Urothelium cell line (cell line): Measurements from ENCODE around the gene CTNND2.
"Not testable (repeated sequence)": the region's sequence is repeated elsewhere in the genome, so short reads cannot be mapped to it uniquely, and the experiment has no call there.

Experiments
- DNase-seq: peaks from one replicate; pipeline ENCODE4 v3.0.0; 2011; ENCODE audit warnings: low spot score, mixed read lengths
- FAIRE-seq: peaks from 2 replicates; lab custom pipeline; 2011; peaks lifted over from hg19 to GRCh38; lab: Jason Lieb, UNC

The CTNND2 gene

DNA sequence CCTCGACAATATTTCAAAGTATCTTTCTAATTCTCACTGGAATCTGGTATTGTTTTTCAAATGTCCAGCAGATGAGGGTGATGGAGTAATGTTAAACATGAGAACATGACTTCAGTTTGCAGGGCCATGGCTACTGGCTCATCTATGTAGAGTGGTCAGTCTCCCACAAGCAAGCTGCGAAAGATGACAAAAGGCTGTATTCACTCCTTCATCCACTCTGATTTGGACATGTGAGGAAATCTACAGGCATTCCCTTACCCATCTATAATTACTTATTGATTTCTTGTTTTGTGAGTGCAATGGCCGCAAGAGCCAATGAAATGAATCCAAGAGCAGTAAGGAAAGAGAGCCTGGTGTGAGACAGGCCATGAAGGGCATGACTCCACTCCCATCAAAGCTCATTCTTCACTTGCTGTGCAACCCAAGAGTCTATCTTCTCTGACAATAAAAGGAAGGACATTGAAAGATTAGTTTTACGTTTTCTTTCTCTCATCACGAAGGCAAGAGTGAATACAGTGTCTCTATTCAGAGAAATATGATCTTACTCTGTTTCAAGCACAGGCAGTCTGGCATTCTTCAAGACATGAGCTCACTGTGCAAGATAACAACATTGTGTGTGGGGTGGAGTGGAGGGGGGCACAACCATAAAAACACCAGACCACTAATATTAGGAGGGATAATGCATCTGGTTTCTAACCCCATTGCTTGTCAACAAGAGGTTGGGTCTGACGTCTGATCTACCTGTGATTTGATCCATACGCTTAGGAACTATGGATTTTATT is 893.6 kb downstream of the CTNND2 start:
- no peak for DNase-seq
- peak; percentile 32 for FAIRE-seq

DNA sequence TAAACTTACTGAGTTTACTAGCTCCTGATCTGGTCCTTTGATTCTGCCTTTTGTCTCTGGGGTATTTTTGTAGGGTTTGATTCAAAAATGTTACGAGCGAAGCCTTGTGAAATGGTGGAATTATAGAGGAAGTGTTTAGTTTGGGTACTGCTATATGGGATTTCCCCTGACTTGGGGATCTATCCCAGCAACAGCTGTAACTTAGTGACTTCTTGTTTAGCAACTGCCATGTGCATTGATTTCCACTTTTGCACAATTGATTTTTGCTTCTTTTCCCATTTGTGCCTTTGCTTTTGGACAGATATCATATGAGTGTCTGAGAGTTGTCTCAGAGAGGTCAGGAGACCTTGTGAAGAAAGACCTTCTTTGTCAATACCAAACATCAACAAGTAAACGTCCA is 894.7 kb downstream of the CTNND2 start:
- no peak for DNase-seq
- FAIRE-seq, result no peak

DNA sequence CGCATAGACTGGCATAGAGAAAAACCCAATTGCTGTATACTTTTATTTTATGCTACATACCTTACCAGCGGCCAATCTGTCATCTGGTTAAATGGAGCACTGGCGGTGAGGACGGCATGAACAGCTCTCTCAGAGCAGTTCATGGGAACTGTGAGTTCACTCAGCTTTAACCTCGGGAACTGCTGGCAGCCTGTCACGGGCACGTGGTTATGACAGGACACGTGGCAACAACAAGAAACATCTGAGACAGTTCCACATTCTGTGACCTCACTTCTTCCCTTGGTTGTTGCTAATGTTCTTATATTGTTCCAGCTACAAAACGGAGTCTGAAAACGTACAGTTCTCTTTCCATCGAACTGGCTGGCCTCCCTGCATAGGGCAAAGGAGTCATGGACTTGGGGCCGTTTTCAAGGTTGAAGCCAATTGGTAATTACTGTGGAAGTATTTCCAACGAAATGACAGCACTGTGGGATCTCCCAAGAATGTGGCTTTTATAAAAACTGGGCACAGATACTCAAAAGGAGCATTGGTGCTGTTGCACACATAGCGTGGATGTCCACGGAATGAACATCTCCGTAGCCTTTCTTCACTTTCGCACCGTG is 896.9 kb downstream of the CTNND2 start:
- FAIRE-seq (no peak), DNase-seq (no peak)

DNA sequence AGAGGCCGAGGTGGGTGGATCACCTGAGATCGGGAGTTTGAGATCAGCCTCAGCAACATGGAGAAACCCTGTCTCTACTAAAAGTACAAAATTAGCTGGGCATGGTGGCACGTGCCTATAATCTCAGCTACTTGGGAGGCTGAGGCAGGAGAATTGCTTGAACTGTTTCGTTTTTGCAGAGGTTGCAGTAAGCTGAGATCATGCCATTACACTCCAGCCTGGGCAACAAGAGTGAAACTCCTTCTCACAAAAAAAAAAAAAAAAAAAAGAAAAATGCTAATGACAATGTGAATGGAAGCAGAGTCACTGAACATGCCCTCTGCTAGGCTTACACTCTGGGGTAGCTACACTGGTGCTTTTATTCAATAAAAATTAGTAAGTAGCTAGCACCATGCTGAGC is 899.7 kb downstream of the CTNND2 start:
- not testable (repeated sequence) for DNase-seq, FAIRE-seq

DNA sequence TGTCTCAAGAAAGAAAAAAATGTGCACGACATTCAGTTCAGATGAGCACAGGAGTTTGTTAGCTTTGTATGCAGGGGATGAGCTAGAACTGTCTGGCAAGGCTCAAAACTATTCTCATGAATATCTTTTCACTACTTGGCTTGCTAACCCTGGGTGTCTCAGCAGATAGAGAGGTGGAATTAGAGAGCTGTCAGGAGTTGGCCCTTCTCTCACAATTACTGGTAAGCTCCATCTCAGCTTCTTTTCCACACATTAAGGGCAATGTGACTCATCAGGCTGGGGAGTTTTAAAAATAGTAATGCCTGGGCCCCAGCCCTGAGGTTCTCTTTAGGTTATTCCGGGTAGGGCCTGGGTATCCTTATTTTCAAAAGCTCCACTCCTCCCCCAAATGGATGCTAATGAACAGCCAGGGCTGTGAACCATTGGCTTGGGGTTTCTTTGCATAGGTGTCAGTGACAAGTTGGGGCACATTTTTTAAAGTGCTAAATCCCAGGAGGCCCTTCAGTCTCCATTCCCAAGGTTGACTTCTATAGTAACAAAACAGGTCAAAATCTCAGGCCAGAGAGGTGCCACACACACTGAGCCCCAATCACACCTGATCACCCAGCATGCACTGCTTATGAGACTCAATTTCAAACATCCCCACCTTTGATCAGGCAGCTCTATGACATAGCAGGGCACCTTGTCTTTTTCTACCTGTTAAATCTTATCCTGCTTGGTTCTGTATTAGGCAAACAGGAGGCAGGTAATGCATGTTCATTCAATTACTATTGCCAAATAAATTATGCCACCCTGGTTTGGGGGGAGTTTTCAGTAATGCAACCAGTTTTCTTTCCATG is 903.5 kb downstream of the CTNND2 start:
- DNase-seq, result no peak
- no peak for FAIRE-seq

DNA sequence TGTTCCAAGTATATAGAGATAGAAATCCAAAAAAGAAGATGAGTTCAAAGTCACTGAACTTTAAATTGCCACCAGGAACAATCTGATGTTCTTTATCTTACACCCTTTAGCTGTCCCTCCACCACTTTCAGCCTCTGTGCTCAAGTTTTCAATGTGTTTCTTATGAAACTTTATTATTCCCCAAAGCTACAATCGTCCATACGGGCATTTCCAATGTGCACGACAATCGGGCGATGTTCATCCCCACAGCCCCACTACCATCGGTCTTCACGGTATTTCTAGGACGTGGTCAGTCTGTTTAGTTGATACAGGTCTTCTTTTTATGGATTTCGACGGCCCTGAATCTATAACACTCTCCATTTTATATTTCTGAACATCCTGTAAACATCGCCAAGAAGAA is 904.5 kb downstream of the CTNND2 start:
- FAIRE-seq (no peak), DNase-seq (no peak)

DNA sequence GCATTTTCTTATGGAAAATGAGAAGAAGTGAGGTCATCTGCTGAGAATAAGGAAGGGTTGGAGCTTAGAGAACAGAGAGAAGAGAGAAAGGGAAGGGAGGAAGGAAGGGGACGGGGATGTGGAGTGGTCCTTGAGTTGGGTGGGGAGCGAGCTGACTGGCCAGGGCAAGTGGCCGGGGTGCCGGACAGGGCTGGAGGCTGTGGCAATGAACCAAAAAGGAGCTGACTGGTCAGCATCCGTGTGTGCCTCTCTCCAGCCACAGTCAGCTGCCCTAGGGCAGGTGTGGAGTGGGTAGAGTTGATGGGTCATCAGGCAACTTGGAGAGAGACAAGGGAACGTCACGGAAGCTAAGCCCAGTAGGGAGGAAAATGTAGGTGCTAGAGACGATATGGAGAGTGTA is 908.4 kb downstream of the CTNND2 start:
- peak; percentile 46 for FAIRE-seq
- no peak for DNase-seq

DNA sequence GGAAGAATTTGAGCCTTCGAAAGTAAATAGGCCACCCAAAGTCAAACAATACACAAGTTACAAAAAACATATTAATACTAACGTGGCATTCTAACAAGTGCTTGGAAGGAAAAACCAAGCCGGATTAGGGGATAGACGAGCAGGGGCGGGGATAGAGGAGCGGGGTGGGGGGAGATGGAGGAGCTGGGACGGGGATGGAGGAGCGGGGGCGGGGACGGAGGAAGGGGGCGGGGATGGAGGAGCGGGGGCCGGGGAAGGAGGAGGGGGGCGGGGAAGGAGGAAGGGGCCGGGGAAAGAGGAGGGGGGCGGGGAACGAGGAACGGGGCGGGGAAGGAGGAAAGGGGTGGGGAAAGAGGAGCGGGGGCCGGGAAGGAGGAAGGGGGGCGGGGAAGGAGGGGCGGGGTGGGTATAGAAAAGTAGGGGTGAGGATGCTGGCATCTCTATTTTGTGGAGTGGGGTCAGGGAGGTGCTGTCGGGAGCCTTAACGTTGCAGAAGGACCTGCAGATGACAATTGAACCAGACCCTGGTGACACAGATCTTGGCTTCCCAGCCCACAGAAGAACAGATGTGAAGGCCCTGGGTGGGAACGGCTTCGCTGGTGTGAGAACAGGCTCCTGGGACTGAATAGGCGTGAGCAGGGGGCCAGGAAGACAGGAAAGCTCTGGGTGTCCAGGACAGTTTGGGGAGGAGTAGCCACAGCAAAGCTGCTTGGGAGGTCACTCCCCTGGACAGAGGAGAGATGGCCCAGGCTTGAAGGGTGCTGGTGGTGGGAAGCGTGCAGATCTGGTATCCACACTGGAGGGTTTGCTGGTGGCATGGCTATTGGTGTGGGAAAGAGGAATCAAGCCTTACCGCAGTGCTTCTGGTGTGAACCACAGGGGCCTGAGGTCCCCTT is 909.9 kb downstream of the CTNND2 start:
- DNase-seq, result no peak
- FAIRE-seq, result no peak

DNA sequence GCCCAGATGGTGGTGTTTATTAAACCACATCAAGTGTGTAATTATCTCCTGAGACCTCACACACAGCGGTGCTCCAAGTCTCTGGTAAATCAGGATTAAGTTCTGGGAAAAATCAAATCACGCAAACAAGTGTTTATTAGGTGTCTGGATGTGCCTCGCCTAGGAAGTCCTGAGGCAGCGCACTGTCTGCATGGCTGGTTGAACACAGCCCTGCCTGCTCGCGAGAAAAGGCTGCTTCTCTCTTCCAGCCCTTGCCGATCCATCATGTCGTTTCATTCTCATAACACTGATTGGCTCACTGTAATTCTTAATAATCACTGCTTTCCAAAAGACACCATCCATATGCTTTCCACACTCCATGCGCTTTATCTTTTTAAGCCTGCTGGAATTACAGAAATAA is 913.6 kb downstream of the CTNND2 start:
- DNase-seq, result no peak
- no peak for FAIRE-seq

DNA sequence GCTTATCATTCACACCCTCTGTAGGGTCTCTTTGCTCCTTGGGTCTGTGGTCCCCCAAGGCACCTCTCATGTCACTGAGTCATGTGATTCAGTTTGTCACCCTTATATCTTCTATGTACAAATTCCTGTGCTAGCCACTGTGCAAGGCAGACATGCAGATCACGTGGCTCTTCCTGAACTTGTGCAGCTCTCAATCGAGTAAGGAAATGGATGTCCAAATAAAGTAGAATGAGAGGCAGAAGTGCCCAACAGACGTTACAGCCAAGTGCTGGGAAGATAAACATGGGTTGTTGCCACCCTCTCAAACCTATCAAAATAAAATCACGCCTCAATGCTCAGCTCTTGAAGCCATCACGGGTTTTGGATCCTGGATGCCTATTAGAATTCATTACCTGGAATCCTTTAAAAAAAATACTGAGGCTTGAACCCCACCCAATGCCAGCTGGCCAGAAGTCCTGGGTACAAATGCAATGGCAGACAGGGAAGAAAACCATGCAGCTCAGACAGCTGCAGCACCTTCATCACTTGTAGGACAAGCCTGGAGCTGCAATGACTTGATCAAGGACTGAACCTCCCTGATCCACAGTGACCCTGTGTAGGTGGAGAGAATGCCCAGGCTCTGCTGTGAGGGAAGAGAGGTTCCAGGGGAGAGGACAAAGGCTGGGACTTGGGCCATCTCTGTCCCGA is 914.5 kb downstream of the CTNND2 start:
- FAIRE-seq (no peak), DNase-seq (no peak)

DNA sequence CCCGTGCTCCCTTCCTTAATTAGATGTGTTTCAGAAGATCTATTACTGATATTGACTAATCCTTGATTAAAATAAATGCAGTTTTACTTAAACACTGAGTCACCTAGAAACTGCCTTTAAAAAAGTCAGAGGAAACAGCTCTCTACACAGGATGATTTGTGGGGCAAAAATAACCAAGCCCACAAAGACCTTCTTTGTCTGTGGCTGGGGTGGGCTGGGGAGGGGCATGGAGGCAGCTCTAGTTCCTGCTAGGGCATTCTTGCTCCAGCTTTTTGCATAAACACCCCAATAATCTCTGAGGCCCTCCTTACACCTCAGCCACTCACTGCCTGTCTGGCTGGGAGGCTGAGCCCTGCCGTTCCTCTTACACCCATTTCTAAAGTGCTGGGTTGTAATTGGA is 915.6 kb downstream of the CTNND2 start:
- DNase-seq (no peak), FAIRE-seq (no peak)

DNA sequence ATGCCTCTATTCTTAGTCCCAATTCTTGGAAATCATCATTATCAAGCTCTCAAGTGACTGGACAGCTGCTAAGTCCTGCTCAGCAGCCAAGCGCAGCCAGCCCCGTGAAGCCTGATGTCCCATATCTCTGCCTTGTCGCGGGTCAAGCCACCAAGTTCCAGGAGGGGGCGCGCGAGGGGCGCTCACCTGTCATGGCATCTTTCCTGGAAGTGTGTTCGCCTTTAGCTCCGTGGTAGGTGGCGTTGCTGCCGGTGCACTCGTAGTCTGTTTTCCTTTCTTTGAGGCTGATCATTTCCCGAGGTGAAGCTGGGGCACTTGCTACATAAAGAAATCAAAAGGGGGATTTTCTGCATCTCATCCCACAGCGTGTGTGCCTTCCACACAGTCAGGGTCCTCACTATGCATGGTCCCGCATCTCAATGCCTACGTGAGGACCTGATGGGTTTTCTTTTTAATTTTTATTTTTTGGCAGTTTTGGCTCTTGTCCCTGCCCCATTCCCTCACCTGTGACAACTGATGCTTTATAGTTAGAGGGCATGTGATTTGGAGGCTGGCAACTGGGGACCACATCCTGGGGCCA is 916.2 kb downstream of the CTNND2 start:
- peak; percentile 92 for FAIRE-seq
- peak; percentile 82 for DNase-seq

DNA sequence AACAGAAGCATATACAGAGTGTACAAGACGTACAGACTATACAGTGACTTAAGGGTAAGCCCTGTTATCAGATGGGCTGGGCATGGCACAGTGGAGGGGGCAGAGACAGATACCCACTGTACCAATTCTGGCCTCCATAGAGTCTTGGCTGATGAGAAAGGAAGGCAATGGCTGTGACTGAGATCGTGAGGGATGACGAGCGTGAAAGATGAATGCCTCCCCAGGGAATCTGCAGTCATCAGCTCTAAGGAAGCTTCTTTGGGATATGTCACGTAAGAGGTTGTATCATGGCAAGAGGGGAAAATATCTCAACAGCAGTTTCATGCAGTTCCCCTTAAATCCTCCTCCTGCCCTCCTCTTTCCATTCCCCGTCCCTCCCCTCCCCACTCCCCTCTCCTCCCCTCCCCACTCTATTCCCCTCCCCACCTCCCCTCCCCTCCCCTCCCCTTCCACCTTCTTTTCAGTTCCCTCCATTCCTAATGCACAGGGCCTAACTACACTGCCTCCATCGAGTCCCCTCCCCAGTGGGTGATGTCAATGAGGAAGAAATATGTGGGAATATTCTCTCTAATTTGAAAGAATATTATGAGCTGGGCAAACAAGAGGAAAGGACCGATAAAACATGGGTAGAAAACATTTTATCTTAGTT is 916.8 kb downstream of the CTNND2 start:
- FAIRE-seq (no peak), DNase-seq (no peak)

DNA sequence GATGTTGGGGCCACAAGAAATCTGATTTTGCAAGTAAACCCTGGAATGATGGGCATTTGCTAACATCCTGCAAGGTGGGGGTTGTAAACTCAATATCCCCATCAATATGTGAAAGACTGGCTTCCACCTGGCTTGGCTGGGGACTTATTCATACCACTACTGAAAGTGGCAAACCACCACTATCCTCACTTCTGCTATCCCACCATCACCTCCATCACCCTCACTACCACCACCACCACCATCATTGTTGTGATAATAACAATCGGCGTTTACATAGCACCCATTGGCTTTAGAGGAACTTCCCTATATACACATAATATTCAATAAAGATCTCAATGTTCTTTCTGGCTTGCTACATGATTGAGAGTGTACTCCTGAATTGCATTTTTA is 918.5 kb downstream of the CTNND2 start:
- DNase-seq, result no peak
- FAIRE-seq, result no peak

DNA sequence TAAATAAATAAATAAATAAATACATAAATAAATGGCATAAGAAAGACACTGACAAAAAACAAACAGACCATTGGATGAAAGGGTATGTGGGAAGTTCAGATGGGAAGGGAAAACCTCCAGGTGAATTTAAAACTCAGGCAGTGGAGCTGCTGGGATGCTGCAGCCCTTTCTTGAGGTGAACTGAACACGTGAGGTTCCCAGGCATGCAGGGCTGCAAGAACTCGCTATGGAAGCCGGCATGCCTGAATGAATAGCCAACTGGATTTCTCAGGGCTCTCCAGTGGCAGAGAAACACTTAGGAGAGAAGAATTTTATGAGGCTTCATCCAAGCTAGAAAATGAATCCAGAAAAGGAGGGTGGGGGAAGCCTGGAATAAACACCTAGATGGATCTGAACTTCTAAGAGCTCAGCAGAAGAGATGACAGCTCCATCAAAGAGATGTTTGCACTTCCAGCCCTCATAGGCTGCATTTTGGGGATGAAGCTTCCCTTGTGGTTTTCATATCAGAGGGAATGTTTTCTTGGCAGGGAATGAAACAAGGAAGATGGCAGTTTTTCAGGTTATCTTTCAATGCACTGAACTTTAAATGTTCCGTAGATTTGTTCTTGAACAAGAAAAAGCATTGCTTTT is 919.0 kb downstream of the CTNND2 start:
- DNase-seq (no peak), FAIRE-seq (no peak)

DNA sequence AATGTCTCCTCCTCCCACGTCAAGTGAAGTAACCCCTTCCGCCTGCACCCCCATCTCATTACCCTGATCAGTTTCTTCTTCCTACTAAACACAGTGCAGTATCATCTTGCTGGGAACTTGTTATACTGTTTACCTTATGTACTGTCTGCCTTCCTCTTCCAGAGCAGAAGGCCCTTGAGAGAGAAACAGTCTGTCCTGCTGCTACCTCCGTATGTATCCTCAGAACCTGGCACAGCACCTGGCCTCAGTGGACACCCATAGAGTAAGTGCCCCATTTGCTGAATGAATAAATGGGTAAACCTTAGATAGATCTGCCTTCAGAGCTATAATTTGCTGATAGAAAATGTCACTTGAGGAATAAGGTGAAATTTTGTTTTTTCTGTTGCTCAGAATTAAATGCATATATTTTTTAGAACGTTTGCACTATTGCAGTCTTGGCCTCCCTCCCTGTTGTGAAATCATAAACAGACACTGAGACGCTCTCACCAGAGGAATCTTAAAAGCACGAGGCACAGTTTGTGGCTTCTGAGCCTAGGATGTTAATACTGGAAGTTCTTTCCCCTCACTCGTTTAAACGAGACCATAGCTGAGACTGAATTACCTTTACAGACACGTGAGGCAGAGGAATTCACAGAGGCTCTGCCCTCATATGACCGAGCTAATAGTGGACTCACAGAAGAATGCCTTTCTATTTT is 920.1 kb downstream of the CTNND2 start:
- DNase-seq, result no peak
- no peak for FAIRE-seq

DNA sequence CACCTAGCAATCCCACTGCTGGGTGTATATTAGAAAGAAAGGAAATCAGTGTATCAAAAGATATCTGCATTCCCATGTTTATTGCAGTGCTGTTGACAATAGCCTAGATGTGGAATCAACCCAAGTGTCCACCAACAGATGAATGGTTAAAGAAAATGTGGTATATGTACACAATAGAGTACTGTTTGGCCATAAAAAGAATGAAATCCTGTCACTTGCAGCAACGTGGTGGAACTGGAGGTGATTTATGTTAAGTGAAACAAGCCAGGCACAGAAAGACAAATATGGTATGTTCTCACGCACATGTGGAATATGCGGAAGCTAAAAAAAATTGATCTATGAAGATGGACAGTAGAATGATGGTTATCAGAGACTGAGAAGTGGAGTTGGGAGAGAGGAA is 921.6 kb downstream of the CTNND2 start:
- no peak for FAIRE-seq

DNA sequence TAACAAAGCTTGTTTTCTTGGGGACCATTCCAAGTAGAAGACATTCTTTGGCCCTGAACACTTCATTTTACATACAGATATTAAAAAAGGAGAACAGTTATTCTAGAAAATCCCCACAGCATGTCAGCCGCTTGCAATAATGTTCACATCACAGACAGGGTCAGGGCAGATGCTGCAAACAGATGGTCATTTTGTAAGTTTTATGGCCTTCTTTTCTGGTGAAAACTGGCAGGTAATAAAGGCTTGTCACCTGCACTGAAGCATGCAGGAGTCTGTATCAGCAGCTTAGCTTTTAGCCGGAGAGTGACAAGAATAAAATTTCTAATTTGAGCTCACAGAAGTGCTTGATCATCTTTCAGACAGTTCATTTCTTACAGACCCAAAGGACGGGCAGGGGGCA is 922.3 kb downstream of the CTNND2 start:
- no peak for FAIRE-seq
- DNase-seq, result no peak

More for the DNA sequence above, 921.6 kb downstream of the CTNND2 start:
- no peak for DNase-seq
